Gastroesophageal sphincter (tissue), 3 donors: Measurements from ENCODE around the gene ABHD2.

Experiments used
- CTCF ChIP-seq, 4 experiments: fragments of 200-600 bp in 2 of 4; fragments of 450-650 bp in 2 of 4; sonication (generic) in 1 of 4; IDR thresholded peaks; one replicate each; pipeline ENCODE4 v1.5.1; 2017 to 2019; ENCODE audit warnings: antibody characterized with exemption in 4 of 4, mild to moderate bottlenecking in 2 of 4, moderate library complexity in 2 of 4
- EP300 ChIP-seq: sonication (generic); formaldehyde crosslinking; IDR thresholded peaks from one replicate; pipeline ENCODE4 v1.6.1; 2017; ENCODE audit warnings: antibody characterized with exemption, mild to moderate bottlenecking

- TF ChIP-seq CTCF (IDR thresholded peaks at IDR 0.05) (no peak), EP300 (no peak)
Observed at GRCh38 chr15:89132611-89133507, 44.6 kb downstream of the ABHD2 start.
